GM21576 (cell line): ENCODE measurements around the gene FAM47B.

Source experiments
- ATAC-seq: cut with Tn5 transposase; IDR thresholded peaks from one replicate; pipeline ENCODE4 v1.9.1; 2021; ENCODE audit warnings: mild to moderate bottlenecking, moderate library complexity; ENCODE audit not compliant: unreplicated experiment

The FAM47B gene

DNA sequence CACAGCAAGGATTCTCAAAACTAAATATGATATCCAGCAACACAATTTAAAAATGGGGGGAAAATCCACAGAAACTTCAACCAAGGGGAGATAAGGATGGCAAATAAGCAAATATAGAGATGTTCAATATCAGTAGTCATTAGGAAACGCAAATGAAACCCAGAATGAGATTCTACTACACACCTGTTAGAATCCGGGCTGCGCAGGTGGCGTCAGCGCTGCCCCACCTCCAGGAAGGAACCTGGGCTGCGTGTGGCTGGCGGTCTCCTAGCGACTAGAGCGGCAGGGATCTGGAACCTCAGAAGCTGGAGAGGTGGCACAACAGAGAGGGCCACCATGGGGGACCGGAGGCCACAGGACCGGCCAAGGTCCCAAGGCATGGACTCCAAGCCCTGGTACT lies at the start of gene FAM47B:
FAM47B (plus strand) TSS at position 301 of the 400 bp plus-strand sequence; CDS start at position 337, 36 bp downstream.
- no peak for ATAC-seq

DNA sequence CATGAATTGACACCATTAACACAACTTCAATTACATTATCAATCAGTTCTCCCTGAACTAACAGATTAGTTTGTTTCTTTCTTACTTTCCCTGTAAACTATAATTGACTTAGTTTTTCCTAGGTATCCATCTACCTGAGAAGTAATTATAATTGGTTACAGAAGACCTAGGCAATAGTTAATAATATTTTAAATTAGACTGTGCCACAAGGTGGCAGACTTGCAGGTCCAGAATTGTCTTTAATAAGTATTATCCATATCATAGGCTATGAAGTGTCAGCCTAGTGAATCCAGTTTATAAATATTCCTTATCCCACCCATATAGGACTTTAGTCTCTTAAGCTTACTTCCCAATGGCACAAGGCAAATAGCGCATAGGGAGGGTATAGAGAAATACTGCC lies 48.9 kb upstream of the FAM47B start:
- ATAC-seq: no peak

DNA sequence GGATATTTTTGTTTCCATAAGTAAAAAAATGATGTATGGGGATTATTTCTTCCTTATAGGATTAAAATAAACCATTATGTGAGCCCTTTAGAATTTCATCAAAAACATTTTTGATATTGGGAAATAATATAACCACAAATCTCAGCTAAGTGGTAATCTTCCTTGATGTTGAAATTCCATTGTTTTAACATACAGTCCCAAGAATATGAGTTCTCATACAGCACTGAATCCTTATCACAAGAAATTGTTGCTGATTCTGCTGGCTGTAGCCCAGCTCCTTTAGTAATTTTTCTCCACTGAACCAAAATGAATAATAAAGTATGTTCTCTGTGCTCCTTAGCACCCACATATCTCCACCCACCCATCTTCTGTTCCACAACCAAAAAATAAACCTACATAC lies 41.9 kb upstream of the FAM47B start:
- ATAC-seq: no peak

DNA sequence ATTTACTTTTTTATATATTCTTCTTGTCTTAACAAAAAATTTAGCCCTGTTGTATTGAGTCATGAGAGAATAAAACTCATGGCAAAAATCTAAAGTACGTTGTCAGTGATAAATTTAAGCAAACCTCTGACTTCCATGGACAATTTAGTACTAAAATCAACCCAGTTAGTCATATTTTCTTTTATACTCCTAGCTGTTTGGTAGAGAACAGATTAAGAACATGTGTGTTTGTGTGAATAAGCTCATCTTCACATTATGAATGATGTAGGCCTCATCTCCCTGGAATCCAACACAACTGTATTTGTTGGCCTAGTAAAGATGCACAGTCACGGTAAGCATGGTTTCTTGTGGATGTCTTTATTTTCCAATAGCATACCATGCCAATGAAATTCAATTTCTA lies 40.8 kb upstream of the FAM47B start:
- ATAC-seq: no peak

DNA sequence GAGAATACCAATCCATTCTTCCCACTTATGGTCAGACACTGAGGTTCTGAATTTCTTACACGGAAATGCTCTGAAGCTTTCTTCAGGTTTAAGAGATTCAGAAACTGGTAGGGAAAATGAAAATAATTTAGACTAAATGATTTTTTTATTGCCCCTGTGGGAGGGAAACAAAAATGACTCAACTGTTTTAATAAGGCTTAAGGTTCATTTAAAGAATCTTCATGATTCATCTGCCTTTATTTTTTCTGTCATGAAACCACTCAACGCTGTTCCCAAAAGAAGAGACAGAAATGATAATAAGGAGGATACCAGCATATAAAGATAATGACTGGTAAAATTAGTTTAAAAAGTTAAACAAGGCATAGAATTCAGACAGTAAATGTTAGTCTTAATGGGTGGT lies 39.3 kb upstream of the FAM47B start:
- ATAC-seq: no peak

DNA sequence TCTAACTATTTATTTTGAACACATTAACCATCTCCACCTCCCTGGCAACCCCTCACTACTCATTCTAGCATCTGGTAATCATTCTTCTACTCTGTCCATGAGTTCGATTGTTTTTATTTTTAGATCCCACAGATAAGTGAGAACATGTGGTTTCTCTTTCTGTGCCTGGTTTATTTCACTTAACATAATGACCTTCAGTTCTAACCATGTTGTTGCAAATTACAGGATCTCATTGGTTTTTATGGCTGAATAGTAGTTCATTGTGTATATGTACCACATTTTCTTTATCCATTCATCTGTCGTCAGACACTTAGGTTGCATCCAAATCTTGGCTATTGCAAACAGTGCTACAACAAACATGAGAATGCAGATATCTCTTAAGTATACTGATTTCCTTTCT lies 33.4 kb upstream of the FAM47B start:
- no peak for ATAC-seq

DNA sequence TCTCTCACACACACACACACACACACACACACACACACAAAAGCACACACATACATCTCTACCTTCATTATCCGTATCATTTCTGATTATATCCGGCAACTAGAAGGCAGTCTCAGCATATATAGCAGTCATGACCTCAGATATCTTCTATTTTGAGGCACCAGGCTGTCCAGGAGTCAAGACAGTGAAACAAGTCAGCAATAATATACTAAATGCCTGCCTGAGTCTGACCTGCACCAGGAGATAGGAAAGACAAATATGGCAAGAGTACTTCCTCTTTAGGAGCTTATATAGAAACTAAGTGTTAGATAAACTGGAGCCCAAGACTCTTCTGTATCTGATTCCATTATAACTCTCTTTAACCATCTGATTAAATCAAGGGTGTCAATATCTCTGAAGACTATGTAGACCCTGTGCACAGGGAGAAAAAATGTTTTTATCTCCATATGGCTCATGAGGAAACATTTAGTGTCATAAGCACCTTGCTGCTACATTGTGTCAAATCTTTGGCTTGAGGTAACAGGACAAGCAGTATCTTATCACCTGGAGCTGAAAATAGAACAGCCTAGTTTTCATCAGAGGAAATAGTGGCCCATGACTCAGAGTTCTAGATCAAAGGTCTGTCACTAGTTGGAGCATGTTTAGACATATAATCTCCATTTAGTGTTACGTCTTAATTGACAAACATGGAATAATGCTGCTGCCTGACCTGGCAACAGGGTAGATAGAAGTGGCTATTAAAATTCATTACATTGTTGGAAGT lies 27.0 kb upstream of the FAM47B start:
- ATAC-seq: no peak

DNA sequence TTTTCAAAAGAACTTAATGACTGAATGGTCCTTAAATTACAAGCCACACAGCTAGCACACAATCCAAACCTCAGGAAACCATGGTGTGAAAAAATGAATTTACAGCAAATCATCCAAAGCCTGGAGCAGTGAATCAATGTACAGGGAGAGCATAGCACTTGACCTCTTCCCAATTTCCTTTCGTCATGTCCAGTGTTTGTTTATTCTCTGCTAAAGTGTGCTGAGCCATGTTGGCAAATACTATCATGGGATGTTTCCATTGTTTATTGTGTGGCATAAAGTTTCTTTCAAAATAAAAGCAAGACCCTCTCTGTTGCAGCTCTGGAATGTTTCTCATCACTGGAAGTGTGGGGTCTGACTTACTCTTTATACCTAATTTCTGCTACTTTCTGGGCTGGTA lies 25.4 kb upstream of the FAM47B start:
- ATAC-seq: no peak

DNA sequence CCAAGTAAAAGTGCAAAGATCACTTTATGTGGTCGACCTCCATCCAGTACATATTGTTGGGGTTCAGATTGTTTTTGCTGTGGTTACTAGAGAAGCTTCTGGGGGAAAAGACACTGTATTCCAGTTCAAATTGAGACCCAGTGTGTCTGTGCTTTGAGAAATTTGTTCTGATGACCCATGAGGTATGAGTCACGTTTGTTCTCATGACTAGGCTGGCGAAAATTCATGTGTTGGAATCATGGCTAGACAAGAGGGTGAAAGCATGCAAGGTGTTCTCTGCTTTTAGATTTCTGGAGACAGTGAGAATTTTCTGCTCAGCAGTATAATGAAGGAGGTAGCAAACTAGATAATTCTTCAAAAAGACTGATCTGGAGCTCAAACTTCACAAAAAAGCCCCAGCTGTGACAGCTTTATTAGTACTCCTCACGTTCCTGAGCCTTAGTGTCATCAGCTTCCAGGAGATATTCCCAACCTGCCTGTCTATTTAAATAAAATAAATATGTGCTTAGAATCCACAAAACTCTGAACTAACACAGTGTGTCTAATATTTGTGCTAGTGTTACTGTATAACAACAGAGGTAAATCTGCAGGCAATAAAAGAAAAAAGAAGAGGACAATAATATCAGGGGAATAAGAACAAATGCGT lies 24.4 kb upstream of the FAM47B start:
- no peak for ATAC-seq

DNA sequence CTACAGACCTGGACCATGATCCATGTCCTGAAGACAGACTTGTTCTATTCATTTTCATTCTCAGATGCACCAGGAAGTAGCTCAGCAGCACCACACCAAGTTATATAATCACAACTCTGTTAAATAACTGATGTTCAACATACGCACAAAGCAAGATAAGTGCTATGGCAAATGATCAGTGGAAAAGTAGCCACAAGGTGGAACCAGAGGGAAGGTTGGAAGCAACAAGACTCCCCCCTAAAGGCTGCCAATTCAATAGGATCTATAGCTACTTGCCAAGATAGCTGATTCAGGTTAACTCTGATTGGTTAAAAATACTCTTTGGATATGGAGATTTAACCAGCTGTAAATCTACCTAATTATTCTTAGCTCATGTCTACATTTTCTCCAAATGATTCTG lies 23.7 kb upstream of the FAM47B start:
- ATAC-seq: no peak

DNA sequence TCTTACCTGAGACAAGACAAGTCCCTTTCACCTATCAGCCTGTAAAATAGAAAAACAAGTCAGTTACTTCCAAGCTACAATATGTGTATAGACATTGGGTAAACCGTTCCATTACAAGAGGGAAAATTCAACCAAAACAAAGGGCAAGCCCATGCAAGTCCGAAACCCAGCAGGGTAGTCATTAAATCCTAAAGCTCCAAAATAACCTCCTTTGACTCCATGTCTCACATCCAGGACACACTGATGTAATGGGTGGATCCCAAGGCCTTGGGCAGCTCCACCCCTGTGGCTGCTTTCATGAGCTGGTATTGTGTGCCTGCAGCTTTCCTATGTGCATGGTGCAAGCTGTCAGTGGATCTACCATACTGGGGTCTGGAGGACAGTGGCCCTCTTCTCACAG lies 14.7 kb upstream of the FAM47B start:
- ATAC-seq: no peak

DNA sequence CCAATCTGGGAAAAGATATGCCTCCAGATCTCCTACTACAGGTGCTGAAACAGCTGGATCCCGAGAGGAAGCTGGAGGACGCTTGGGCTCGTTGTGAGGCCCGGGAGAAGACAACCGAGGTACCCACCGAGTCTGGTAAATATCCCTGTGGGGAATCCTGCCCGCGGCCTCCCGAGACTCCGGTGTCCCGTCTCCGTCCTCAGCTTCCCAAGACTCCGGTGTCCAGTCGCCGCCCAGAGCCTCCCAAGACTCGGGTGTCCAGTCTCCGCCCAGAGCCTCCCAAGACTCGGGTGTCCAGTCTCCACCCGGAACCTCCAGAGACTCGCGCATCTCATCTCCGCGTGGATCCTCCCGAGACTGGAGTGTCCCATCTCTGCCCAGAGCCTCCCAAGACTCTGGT lies 639 bp downstream of the FAM47B start:
- no peak for ATAC-seq

DNA sequence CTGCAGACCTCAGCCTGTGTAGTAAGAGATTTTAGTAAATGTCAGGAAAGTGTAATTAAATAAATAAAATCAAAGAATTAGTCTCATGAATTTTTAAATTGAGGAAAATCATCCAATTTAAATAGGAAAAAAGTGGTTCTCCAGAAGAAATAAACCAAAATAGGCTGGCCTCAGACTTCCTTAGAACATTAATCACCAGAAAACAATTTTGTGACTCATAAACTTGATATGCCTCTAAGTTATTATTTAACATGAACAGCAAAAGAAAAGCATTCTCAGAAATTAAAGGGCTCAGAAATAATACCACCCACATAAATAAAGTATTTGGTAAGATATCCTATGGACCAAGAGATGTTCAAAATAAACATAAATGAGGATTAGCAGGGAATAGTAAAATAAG lies 14.3 kb downstream of the FAM47B start:
- ATAC-seq: no peak

DNA sequence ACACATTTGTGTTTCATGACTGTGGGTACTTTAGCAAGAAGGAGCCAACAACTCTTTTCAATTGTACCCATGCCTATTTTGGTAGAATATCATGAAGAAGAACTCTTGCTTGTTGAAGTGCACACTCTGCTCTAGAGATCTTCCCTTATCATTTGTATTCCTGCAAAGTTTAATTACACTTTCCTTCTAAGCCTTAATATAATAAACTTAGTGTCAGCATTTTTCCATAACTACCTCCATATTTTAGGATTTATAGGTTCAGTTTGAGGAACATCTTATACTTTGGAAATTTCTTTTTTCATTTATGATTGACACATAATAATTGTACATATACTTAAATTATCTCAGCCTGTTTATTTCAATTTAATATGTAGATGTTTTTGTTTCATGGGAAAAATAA lies 19.1 kb downstream of the FAM47B start:
- no peak for ATAC-seq

DNA sequence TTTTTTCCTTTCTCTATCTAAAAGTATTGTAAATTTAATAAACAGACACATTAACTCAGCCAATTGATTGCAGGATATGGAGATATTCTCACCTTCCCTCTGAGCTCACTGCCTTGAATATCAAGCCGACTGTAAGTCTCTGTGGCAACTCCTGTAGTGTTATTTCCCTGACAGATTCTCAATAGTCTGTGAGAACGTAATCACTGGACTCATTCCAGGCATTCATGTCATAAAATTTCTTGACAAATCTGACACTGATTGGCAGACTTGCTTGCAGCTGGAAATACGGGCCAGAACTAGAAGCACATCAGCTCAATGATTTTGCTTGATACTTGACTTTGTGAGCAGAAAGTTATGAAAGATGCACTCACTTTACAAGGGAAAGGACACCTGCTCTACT lies 29.6 kb downstream of the FAM47B start:
- ATAC-seq: no peak

DNA sequence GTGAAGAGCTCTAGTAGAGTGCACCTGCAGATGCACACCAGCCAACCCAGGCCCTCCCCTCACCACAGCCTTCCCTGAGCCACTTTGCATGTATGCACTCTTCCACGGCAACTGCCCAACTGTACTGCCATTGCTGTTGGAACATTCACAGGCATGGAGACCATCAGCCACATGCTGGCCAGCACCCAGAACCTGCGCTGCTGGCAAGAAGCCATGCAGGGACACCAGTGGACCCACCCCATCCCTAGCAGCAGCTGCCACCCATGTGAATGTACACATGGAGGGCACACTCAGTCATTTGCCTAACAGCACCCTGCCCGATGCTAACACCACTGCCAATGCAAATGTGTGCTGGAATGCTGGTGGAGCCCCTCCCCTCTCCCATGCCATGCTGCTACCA lies 35.6 kb downstream of the FAM47B start:
- no peak for ATAC-seq

DNA sequence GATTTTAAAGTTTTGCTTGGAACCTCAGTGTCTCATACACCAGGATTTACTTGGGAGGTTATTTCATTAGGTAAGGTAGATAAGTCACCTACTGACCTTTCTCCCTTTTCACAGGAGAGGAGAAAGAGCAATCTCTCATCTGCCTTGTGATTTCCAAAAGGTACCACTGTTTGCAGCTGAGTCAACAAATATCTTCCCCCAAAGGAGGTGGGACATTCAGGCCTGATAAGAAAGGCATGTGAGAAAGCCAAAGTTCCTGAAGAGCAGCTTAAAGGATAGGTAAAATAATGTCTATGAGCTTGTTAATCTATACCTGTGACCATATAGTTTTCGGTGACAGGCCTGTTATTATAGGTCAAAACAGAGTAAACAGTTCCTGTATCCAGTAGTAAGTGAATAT lies 45.0 kb downstream of the FAM47B start:
- no peak for ATAC-seq
